ES-I3 (cell line): ENCODE results near the gene INSIG1.

Experiments used
- H3K36me3 ChIP-seq: 2 replicates; pipeline ENCODE4 v1.6.1; 2013; ENCODE audit warnings: mild to moderate bottlenecking, low read length, control low read depth, moderate library complexity; ENCODE audit not compliant: insufficient read depth
- H3K4me1 ChIP-seq: 2 replicates; pipeline ENCODE4 v1.6.1; 2013; ENCODE audit warnings: mild to moderate bottlenecking, control low read depth, low read length; ENCODE audit not compliant: insufficient read depth
- H3K9ac ChIP-seq: 2 replicates; pipeline ENCODE4 v1.6.1; 2013; ENCODE audit warnings: low read depth, mild to moderate bottlenecking, low read length, moderate library complexity
- H3K9me3 ChIP-seq: 2 replicates; pipeline ENCODE4 v1.6.1; 2013; ENCODE audit warnings: mild to moderate bottlenecking, low read length, moderate library complexity; ENCODE audit not compliant: control insufficient read depth, insufficient read depth

Gene INSIG1

GRCh38 chr7:155355745-155356144, 58.1 kb downstream of the INSIG1 start:
- Histone ChIP-seq H3K9me3 (no peaks in the 10 kb centered on the region), H3K9ac (no peak overlapping the region), H3K36me3 (no peaks in the 10 kb centered on the region), H3K4me1 (no peaks in the 10 kb centered on the region)

- H3K9me3 ChIP-seq = no peaks in the 10 kb centered on the region
- no peak overlapping the region for H3K9ac ChIP-seq
- H3K4me1 ChIP-seq = no peaks in the 10 kb centered on the region
- no peaks in the 10 kb centered on the region for H3K36me3 ChIP-seq
These were observed 58.8 kb downstream of the INSIG1 start for GRCh38 chr7:155356323-155357105.

GRCh38 chr7:155357573-155358041, 59.9 kb downstream of the INSIG1 start:
- no peaks in the 10 kb centered on the region for H3K9me3 ChIP-seq
- H3K9ac ChIP-seq = no peak overlapping the region
- H3K36me3 ChIP-seq = no peaks in the 10 kb centered on the region
- no peaks in the 10 kb centered on the region for H3K4me1 ChIP-seq

- Histone ChIP-seq H3K9ac (no peak overlapping the region), H3K36me3 (no peaks in the 10 kb centered on the region), H3K4me1 (no peaks in the 10 kb centered on the region), H3K9me3 (no peaks in the 10 kb centered on the region)
These were observed 60.6 kb downstream of the INSIG1 start for GRCh38 chr7:155358066-155358947.

GRCh38 chr7:155358948-155359712, 61.5 kb downstream of the INSIG1 start:
- Histone ChIP-seq H3K36me3 (no peaks in the 10 kb centered on the region), H3K9me3 (no peaks in the 10 kb centered on the region), H3K9ac (no peak overlapping the region), H3K4me1 (no peaks in the 10 kb centered on the region)
